D721Med (cell line): ENCODE data around the gene RASAL1.

Source experiments
- DNase-seq: peaks from one replicate; pipeline ENCODE4 v3.0.0; 2011; ENCODE audit warnings: low spot score; ENCODE audit not compliant: insufficient read length
- FAIRE-seq: peaks from 2 replicates; lab custom pipeline; 2011; peaks lifted over from hg19 to GRCh38; lab: Jason Lieb, UNC
- CTCF ChIP-seq: IDR thresholded peaks from 2 replicates; pipeline ENCODE4 v1.5.1; 2012; ENCODE audit warnings: mild to moderate bottlenecking, control low read depth; ENCODE audit not compliant: insufficient read depth; ENCODE audit errors: missing control alignments

The RASAL1 gene

GRCh38 chr12:113088037-113088436 is 47.5 kb downstream of the RASAL1 start:
- no peak for TF ChIP-seq CTCF
- DNase-seq (no peak), FAIRE-seq (no peak)

DNA sequence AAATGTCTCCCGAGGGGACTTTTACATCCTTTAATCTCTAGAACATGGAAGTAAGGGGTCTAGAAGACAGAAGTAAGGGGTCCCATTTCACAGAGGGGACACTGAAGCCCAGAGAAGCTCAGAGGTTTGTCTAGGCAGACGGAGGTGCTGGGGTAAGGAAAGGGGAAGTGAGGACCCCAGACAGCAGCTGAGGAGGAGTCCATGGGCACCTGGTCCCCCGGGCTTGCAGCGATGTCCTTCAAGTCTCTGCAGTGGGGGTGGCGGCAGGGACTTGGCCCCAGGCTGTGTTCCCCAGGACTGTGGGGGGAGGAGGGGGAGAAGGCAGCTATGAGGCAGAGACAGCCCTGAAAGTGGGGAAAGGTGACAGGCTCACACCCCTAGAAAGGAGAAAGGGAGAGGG is 48.4 kb downstream of the RASAL1 start:
- DNase-seq (no peak), FAIRE-seq (no peak)
- TF ChIP-seq CTCF: no peak

GRCh38 chr12:113086249-113087164 is 49.1 kb downstream of the RASAL1 start:
- DNase-seq (no peak), FAIRE-seq (no peak)
- TF ChIP-seq CTCF: no peak

- DNase-seq (no peak), FAIRE-seq (no peak)
- no peak for TF ChIP-seq CTCF
These were observed 51.6 kb downstream of the RASAL1 start for GRCh38 chr12:113083863-113084435.

GRCh38 chr12:113082486-113083148 is 52.9 kb downstream of the RASAL1 start:
- TF ChIP-seq CTCF: no peak
- no peak for FAIRE-seq
- DNase-seq: no peak

DNA sequence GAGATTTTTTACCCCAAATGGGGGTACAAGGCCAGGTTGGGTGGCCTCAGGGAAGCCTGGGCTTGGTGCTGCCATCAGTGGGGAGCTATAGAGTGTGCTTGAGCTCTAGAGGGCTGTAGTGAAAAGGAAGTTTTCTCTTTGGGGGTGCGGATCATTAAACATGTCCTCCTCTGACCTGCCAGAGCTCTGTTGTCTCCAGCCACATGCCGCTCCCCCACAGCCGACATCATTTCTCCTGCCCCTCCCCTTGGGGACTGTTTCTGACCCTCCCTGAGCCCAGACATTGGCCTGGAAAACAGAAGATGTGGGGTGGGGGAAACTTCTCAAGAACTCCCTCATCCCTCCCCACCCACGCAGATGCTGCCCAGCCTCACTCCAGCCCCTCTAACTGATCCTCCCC is 53.7 kb downstream of the RASAL1 start:
- DNase-seq: no peak
- no peak for FAIRE-seq
- TF ChIP-seq CTCF: no peak
